ENCODE measurements around the gene ADAMTS1.

DNA sequence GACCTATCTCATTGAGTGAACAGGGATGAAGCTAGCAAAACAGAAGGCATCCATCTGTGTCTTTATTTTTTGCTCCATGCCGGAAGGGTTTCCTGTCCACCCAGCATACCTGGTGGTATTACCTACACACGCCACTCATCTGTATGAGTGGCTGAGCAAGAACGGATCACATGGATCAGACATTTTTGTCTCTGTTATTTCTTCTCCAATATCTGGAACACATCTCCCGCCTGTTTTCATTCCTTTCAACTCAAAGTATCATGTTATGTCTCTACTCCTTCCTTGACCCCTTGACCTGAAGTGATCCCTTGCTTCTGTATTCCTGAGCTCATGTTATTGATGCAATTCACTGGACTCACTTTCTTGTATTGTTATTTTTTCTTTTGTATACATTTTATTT is 24.7 kb downstream of the ADAMTS1 start:
- TF ChIP-seq CTCF (conservative IDR thresholded peaks at IDR 0.05; ENCODE audit: low read length) (no peak), EZH2phosphoT487 (IDR thresholded peaks at IDR 0.05; ENCODE audit: borderline replicate concordance) (no peak)
